K562 (cell line): ENCODE data around the gene CNP. TPM values are rescaled to one million over a fixed set of nuclear protein-coding genes. Genes with fewer than 3 reads are reported as not detected.

Source experiments
- CBX5 ChIP-seq: IDR thresholded peaks from 2 replicates; pipeline ENCODE4 v1.6.1; 2014; ENCODE audit warnings: low read depth, borderline replicate concordance
- CHAMP1 ChIP-seq: fragments of 450-650 bp; IDR thresholded peaks from 2 replicates; pipeline ENCODE4 v1.6.1; 2016; ENCODE audit warnings: mild to moderate bottlenecking
- COPS2 ChIP-seq: fragments of 450-650 bp; conservative IDR thresholded peaks from 2 replicates; pipeline ENCODE4 v1.6.1; 2016; ENCODE audit warnings: mild to moderate bottlenecking, moderate library complexity
- NRF1 ChIP-seq, 2 experiments: fragments of 450-650 bp; IDR thresholded peaks in 1 of 2; conservative IDR thresholded peaks in 1 of 2; 2 replicates each; pipeline ENCODE4 v1.6.1; 2014; ENCODE audit warnings: mild to moderate bottlenecking in 2 of 2
- PHF8 ChIP-seq: fragments of 200-600 bp; sonication (generic); IDR thresholded peaks from 2 replicates; pipeline ENCODE4 v1.6.1; 2012; ENCODE audit warnings: mixed run types, mild to moderate bottlenecking, inconsistent platforms, low read length, moderate library complexity, borderline replicate concordance
- SAFB ChIP-seq: fragments of 200-400 bp; formaldehyde crosslinking; IDR thresholded peaks from 2 replicates; pipeline ENCODE4 v1.6.1; 2017; ENCODE audit warnings: low read depth, low read length, borderline replicate concordance
- STAT5B ChIP-seq: fragments of 250-450 bp; sonication (Bioruptor Pico); IDR thresholded peaks from 2 replicates; pipeline ENCODE4 v1.8.0; 2021; ENCODE audit warnings: mild to moderate bottlenecking, inconsistent platforms
- ZBTB17 ChIP-seq: fragments of 450-650 bp; formaldehyde crosslinking; IDR thresholded peaks from 2 replicates; pipeline ENCODE4 v1.4.0; 2020; ENCODE audit warnings: mild to moderate bottlenecking
- ZNF354B ChIP-seq: fragments of 250-450 bp; sonication (Bioruptor Pico); IDR thresholded peaks from 2 replicates; pipeline ENCODE4 v1.4.0; 2020
- ZNF407 ChIP-seq: fragments of 450-650 bp; IDR thresholded peaks from 2 replicates; pipeline ENCODE4 v1.6.1; 2016; ENCODE audit warnings: low read depth
- ZNF592 ChIP-seq: fragments of 450-650 bp; IDR thresholded peaks from 2 replicates; pipeline ENCODE4 v1.6.1; 2017; ENCODE audit warnings: antibody characterized with exemption, mild to moderate bottlenecking
- polyA plus RNA-seq, 8 experiments: library from polyadenylated mRNA; depleted of rRNA in 4 of 8; stranded (reverse) in 5 of 8; unstranded in 3 of 8; fragments of >200 nt; fragmentation: Nextera tagmentation in 2 of 8; fragmentation: Illumina TruSeq in 1 of 8; extraction: Ambion mirVana in 2 of 8; extraction: Trizol in 1 of 8; gene quantifications; 2 replicates each; pipeline versions ENCODE4 v1.2.1 to v1.2.3, GENCODE V29; 2011 to 2014; ENCODE audit warnings: inconsistent platforms in 1 of 8, missing spikeins in 1 of 8
- total RNA-seq, 7 experiments: library from RNA; depleted of rRNA in 6 of 7; stranded (reverse); fragments of >200 nt in 6 of 7; fragmentation: Illumina TruSeq in 2 of 7; extraction: Trizol in 2 of 7; gene quantifications; 2 replicates each; pipeline versions ENCODE4 v1.2.1 to v1.2.3, GENCODE V29; 2011 to 2021; ENCODE audit warnings: low replicate concordance in 1 of 7

The CNP gene
- total and polyA plus RNA-seq, 9 of the 15 experiments (the other 6 are each of a cell fraction or from before 2014, with no cell fraction given), result 1.7 to 52.0 (median 29.1) TPM

GRCh38 chr17:41919165-41919817, 47.3 kb upstream of the CNP start (continued):
- TF ChIP-seq CBX5 (no peak), ZNF592 (peak; percentile 85), STAT5B (CRISPR knock-in tag) (no peak), SAFB (0 out of 2 replicates have a peak, but pooled peaks have one; percentile 57), ZNF407 (no peak), CHAMP1 (no peak), ZBTB17 (CRISPR knock-in tag) (no peak), NRF1 (conservative IDR thresholded peaks at IDR 0.05 in 1 of 2, IDR thresholded peaks at IDR 0.05 in 1 of 2) (peak in 1 of 2 experiments; percentile 35; a peak in 2 of 4 replicates), COPS2 (no peak), PHF8 (peak; percentile 17; the same call in 1 of the 2 replicates), ZNF354B (no peak)
